MM.1S (cell line): Measurements from ENCODE around the gene LCN15.

Experiments
- CTCF ChIP-seq: fragments of 300-600 bp; sonication (generic); IDR thresholded peaks from 2 replicates; pipeline ENCODE4 v1.5.1; 2016; ENCODE audit warnings: antibody characterized with exemption, low read length, mixed read lengths
- EZH2 ChIP-seq: fragments of 300-600 bp; sonication (generic); optimal IDR thresholded peaks from 2 replicates; pipeline ENCODE3; 2017; ENCODE audit warnings: low read depth, mild to moderate bottlenecking, antibody characterized with exemption, low read length, mixed read lengths
- EZH2phosphoT487 ChIP-seq: fragments of 300-600 bp; sonication (generic); IDR thresholded peaks from 2 replicates; pipeline ENCODE4 v1.6.1; 2018; ENCODE audit warnings: antibody characterized with exemption, low read length

- peak; percentile 68 for TF ChIP-seq CTCF
- no peak for TF ChIP-seq EZH2
- no peak for TF ChIP-seq EZH2phosphoT487
Observed at GRCh38 chr9:136728080-136728547, 36.2 kb downstream of the LCN15 start.
